Endothelial cell of umbilical vein (primary cell): ENCODE data around the gene HK1. TPM values are rescaled to one million over a fixed set of nuclear protein-coding genes. Genes with fewer than 3 reads are reported as not detected.

Experiments used
- BruUV-seq: library from RNA; stranded (reverse); fragments of 400-500 nt; replicated peaks from 2 replicates; lab custom pipeline; 2021; lab: Mats Ljungman, UMichigan
- CTCF ChIA-PET: fragments of 300-600, 350-600 bp; sonication (Branson Sonifier 250); formaldehyde crosslinking; loops from one replicate; lab custom pipeline; 2021; ENCODE audit warnings: antibody characterized with exemption, inconsistent platforms; lab: Charles Lee
- POLR2A ChIA-PET: fragments of 300-600, 350-600 bp; sonication (Branson Sonifier 250); formaldehyde crosslinking; loops from one replicate; lab custom pipeline; 2021; ENCODE audit warnings: antibody characterized with exemption, inconsistent platforms; lab: Charles Lee
- DNase-seq: peaks from one replicate; pipeline ENCODE4 v3.0.0-alpha.2; 2011; ENCODE audit warnings: low read depth, low spot score
- FAIRE-seq: peaks from 2 replicates; lab custom pipeline; 2011; peaks lifted over from hg19 to GRCh38; lab: Jason Lieb, UNC
- H2AFZ ChIP-seq: 2 replicates; pipeline ENCODE4 v1.6.0; 2012; ENCODE audit warnings: low read depth, low read length, control low read depth, inconsistent platforms
- H3K27ac ChIP-seq: 2 replicates; pipeline ENCODE4 v1.5.1; 2011; ENCODE audit warnings: low read depth, mild to moderate bottlenecking, control low read depth, low read length, moderate library complexity; ENCODE audit not compliant: insufficient read depth
- H3K27me3 ChIP-seq, 2 experiments: 2 replicates each; pipeline versions ENCODE4 v1.6.0 to v1.6.1; 2011; ENCODE audit warnings: low read length in 2 of 2, mixed read lengths in 1 of 2; ENCODE audit not compliant: control insufficient read depth in 2 of 2, insufficient read depth in 2 of 2
- H3K36me3 ChIP-seq, 2 experiments: 2 replicates in 1 of 2; 3 replicates in 1 of 2; pipeline ENCODE4 v1.5.1; 2011; ENCODE audit warnings: low read length in 2 of 2, mild to moderate bottlenecking in 1 of 2, moderate library complexity in 1 of 2; ENCODE audit not compliant: control insufficient read depth in 2 of 2, insufficient read depth in 2 of 2; ENCODE audit errors: extremely low read depth in 1 of 2
- H3K4me1 ChIP-seq: 3 replicates; pipeline ENCODE4 v1.5.1; 2011; ENCODE audit warnings: mild to moderate bottlenecking, low read length; ENCODE audit not compliant: control insufficient read depth, insufficient read depth; ENCODE audit errors: extremely low read depth
- H3K4me2 ChIP-seq: 2 replicates; pipeline ENCODE4 v1.6.1; 2011; ENCODE audit warnings: low read length, control low read depth, mixed read lengths; ENCODE audit not compliant: insufficient read depth
- H3K4me3 ChIP-seq, 3 experiments: fragments of 200-600 bp in 1 of 3; sonication (generic), shearing (Covaris generic) in 1 of 3; replicated peaks in 1 of 3; 2 replicates each; pipeline ENCODE4 v1.5.1; 2011 to 2016; ENCODE audit warnings: control low read depth in 3 of 3, low read length in 3 of 3, mild to moderate bottlenecking in 2 of 3, inconsistent platforms in 1 of 3, low read depth in 1 of 3, moderate library complexity in 1 of 3; ENCODE audit not compliant: insufficient read depth in 1 of 3
- H3K79me2 ChIP-seq: 2 replicates; pipeline ENCODE4 v1.6.0; 2012; ENCODE audit warnings: low read length, inconsistent platforms; ENCODE audit not compliant: control insufficient read depth, insufficient read depth
- H3K9ac ChIP-seq: replicated peaks from 2 replicates; pipeline ENCODE3; 2011; ENCODE audit warnings: low read length, control low read depth; ENCODE audit not compliant: insufficient read depth; ENCODE audit errors: extremely low read depth
- H3K9me1 ChIP-seq: replicated peaks from 3 replicates; pipeline ENCODE4 v1.6.0; 2011; ENCODE audit warnings: mild to moderate bottlenecking, low read length; ENCODE audit not compliant: control insufficient read depth, insufficient read depth; ENCODE audit errors: extremely low read depth
- H3K9me3 ChIP-seq: replicated peaks from 2 replicates; pipeline ENCODE4 v1.5.1; 2012; ENCODE audit warnings: low read length, inconsistent platforms; ENCODE audit not compliant: control insufficient read depth, insufficient read depth
- H4K20me1 ChIP-seq: replicated peaks from 2 replicates; pipeline ENCODE3; 2011; ENCODE audit warnings: mild to moderate bottlenecking, low read length; ENCODE audit not compliant: control insufficient read depth, insufficient read depth; ENCODE audit errors: extremely low read depth
- CTCF ChIP-seq, 2 donors: IDR thresholded peaks; 1 replicate in 1 of 2; 2 replicates in 1 of 2; pipeline ENCODE4 v1.5.1; 2011; ENCODE audit warnings: low read length in 2 of 2, mild to moderate bottlenecking in 2 of 2, moderate library complexity in 2 of 2, control low read depth in 1 of 2, inconsistent platforms in 1 of 2, low read depth in 1 of 2; ENCODE audit not compliant: insufficient read depth in 1 of 2; ENCODE audit errors: extremely low read depth in 1 of 2
- EZH2 ChIP-seq: IDR thresholded peaks from 2 replicates; pipeline ENCODE4 v1.6.1; 2012; ENCODE audit warnings: borderline replicate concordance, low read depth, mild to moderate bottlenecking, moderate library complexity, low read length, inconsistent platforms; ENCODE audit not compliant: severe bottlenecking
- FOS ChIP-seq: IDR thresholded peaks from 2 replicates; pipeline ENCODE4 v1.6.1; 2011; ENCODE audit warnings: mild to moderate bottlenecking, low read length, moderate library complexity, borderline replicate concordance; ENCODE audit not compliant: insufficient read depth
- GATA2 ChIP-seq: IDR thresholded peaks from 2 replicates; pipeline ENCODE4 v1.7.0; 2011; ENCODE audit warnings: low read depth, mild to moderate bottlenecking, moderate library complexity, mixed read lengths, low read length; ENCODE audit not compliant: insufficient read length, insufficient read depth
- JUN ChIP-seq: IDR thresholded peaks from 2 replicates; pipeline ENCODE4 v1.6.1; 2011; ENCODE audit warnings: borderline replicate concordance, low read depth; ENCODE audit not compliant: insufficient read length, insufficient read depth
- MAX ChIP-seq: IDR thresholded peaks from 2 replicates; pipeline ENCODE4 v1.6.1; 2011; ENCODE audit not compliant: insufficient read depth, insufficient read length
- MYC ChIP-seq: IDR thresholded peaks from one replicate; pipeline ENCODE4 v1.6.1; 2011; ENCODE audit warnings: mild to moderate bottlenecking, low read depth, low read length
- POLR2A ChIP-seq: IDR thresholded peaks from 2 replicates; pipeline ENCODE4 v1.6.1; 2012; ENCODE audit warnings: low read depth, mild to moderate bottlenecking, control low read depth, low read length
- POLR2AphosphoS5 ChIP-seq: IDR thresholded peaks from 2 replicates; pipeline ENCODE4 v1.6.1; 2012; ENCODE audit warnings: low read depth, mild to moderate bottlenecking, control low read depth, low read length, moderate library complexity; ENCODE audit not compliant: insufficient read depth
- dilution Hi-C: fragments of 300-500 bp; cut with MboI; formaldehyde crosslinking; loops from one replicate; pipeline ENCODE4 v1.15.0; 2019; ENCODE audit warnings: low sequenced_read_pairs; ENCODE audit not compliant: extremely low pct_ligation_motif_present
- intact Hi-C: fragments of 100-400 bp; cut with micrococcal nuclease; formaldehyde crosslinking; loops from one replicate; pipeline ENCODE4 v1.10.0; 2022
- polyA plus RNA-seq, 4 experiments: library from polyadenylated mRNA; depleted of rRNA in 3 of 4; stranded (reverse) in 3 of 4; unstranded in 1 of 4; fragments of >200 nt; gene quantifications; 2 replicates each; pipeline versions ENCODE4 v1.2.1 to v1.2.3, GENCODE V29; 2011 to 2012; ENCODE audit warnings: missing spikeins in 1 of 4
- total RNA-seq: library from RNA; stranded (reverse); gene quantifications from 2 replicates; pipeline ENCODE4 v1.2.3, GENCODE V29; 2021

HK1 gene
- total and polyA plus RNA-seq, 2 donors (not counting 3 experiments of a cell fraction or from before 2014, with no cell fraction given), result 50.8 to 121 TPM

GRCh38 chr10:69332278-69333010, 54.1 kb downstream of the HK1 start:
- Histone ChIP-seq H3K9me1 (no peaks in the 10 kb centered on the region), H3K4me2 (no peak overlapping the region), H4K20me1 (no peaks in the 10 kb centered on the region), H3K36me3 (no peaks in the 10 kb centered on the region), H3K27ac (no peak overlapping the region), H3K9ac (no peak overlapping the region), H2AFZ (no peak overlapping the region), H3K9me3 (no peaks in the 10 kb centered on the region), H3K79me2 (peaks cover 87% of the 10 kb centered on the region), H3K4me3 (no peak overlapping the region), H3K4me1 (peaks cover 23% of the 10 kb centered on the region), H3K27me3 (no peaks in the 10 kb centered on the region)
- DNase-seq, result no peak
- TF ChIP-seq FOS (no peak), JUN (no peak), POLR2AphosphoS5 (no peak), EZH2 (no peak), GATA2 (no peak), CTCF (IDR thresholded peaks at IDR 0.05; ENCODE audit: extremely low read depth in 1 of 2, insufficient read depth in 1 of 2, low read depth in 1 of 2, low read length in 2 of 2) (no peak), POLR2A (no peak), MYC (no peak), MAX (no peak)
- BruUV-seq, result no TSS peak
- CTCF ChIA-PET, result interaction anchor here (0.7 to 2.0 kb wide), 6 partner anchors 13 to 93 kb away, joined by 3 to 7 read pairs (median 4); no protein-coding TSS in a partner anchor
- intact Hi-C loops, result no loop called here
- FAIRE-seq, result no peak
- dilution Hi-C loops, result no loop called here
- POLR2A ChIA-PET, result no interaction called here
